ENCODE measurements around the gene PTPRZ1.
A peak's percentile ranks its signal among the peaks of the same experiment; 100 is the strongest.

The PTPRZ1 gene

GRCh38 chr7:121909716-121910345 is 36.9 kb downstream of the PTPRZ1 start:
- Histone ChIP-seq H3K36me3 (ENCODE audit: insufficient read depth, low read length) (peaks cover 4% of the 10 kb centered on the region), H3K9me3 (ENCODE audit: low read length) (peaks cover 2% of the 10 kb centered on the region), H3K4me1 (ENCODE audit: insufficient read depth, low read length) (peaks cover 37% of the 10 kb centered on the region), H3K27me3 (ENCODE audit: insufficient read depth, low read length) (no peaks in the 10 kb centered on the region), H2AFZ (ENCODE audit: low read depth, low read length) (no peak overlapping the region), H3K4me3 (ENCODE audit: low read length) (no peak overlapping the region)

- peak overlapping the region; percentile 6 for H3K4me3 ChIP-seq (ENCODE audit: low read length)
- H3K4me1 ChIP-seq (ENCODE audit: insufficient read depth, low read length) = peaks cover 65% of the 10 kb centered on the region
- H2AFZ ChIP-seq (ENCODE audit: low read depth, low read length) = no peak overlapping the region
- no peaks in the 10 kb centered on the region for H3K9me3 ChIP-seq (ENCODE audit: low read length)
- H3K36me3 ChIP-seq (ENCODE audit: insufficient read depth, low read length) = no peaks in the 10 kb centered on the region
- H3K27me3 ChIP-seq (ENCODE audit: insufficient read depth, low read length) = no peaks in the 10 kb centered on the region
Observed at GRCh38 chr7:121913947-121914675, 41.1 kb downstream of the PTPRZ1 start.

- H3K36me3 ChIP-seq (ENCODE audit: insufficient read depth, low read length) = no peaks in the 10 kb centered on the region
- no peaks in the 10 kb centered on the region for H3K9me3 ChIP-seq (ENCODE audit: low read length)
- H3K27me3 ChIP-seq (ENCODE audit: insufficient read depth, low read length) = no peaks in the 10 kb centered on the region
- H3K4me1 ChIP-seq (ENCODE audit: insufficient read depth, low read length) = peaks cover 71% of the 10 kb centered on the region
- H2AFZ ChIP-seq (ENCODE audit: low read depth, low read length) = no peak overlapping the region
- H3K4me3 ChIP-seq (ENCODE audit: low read length) = peak overlapping the region; percentile 6
Observed at GRCh38 chr7:121914676-121915279, 41.8 kb downstream of the PTPRZ1 start.

- Histone ChIP-seq H3K36me3 (ENCODE audit: insufficient read depth, low read length) (no peaks in the 10 kb centered on the region), H3K4me3 (ENCODE audit: low read length) (no peak overlapping the region), H3K4me1 (ENCODE audit: insufficient read depth, low read length) (peaks cover 80% of the 10 kb centered on the region), H3K9me3 (ENCODE audit: low read length) (no peaks in the 10 kb centered on the region), H3K27me3 (ENCODE audit: insufficient read depth, low read length) (no peaks in the 10 kb centered on the region), H2AFZ (ENCODE audit: low read depth, low read length) (no peak overlapping the region)
Observed at GRCh38 chr7:121916211-121916610, 43.2 kb downstream of the PTPRZ1 start.

- H3K4me1 ChIP-seq (ENCODE audit: insufficient read depth, low read length) = peaks cover 70% of the 10 kb centered on the region
Observed at GRCh38 chr7:121919986-121920385, 47.0 kb downstream of the PTPRZ1 start.

GRCh38 chr7:121924269-121925186 is 51.6 kb downstream of the PTPRZ1 start:
- Histone ChIP-seq H2AFZ (ENCODE audit: low read depth, low read length) (no peak overlapping the region), H3K27me3 (ENCODE audit: insufficient read depth, low read length) (no peaks in the 10 kb centered on the region), H3K9me3 (ENCODE audit: low read length) (peaks cover 1% of the 10 kb centered on the region), H3K36me3 (ENCODE audit: insufficient read depth, low read length) (peaks cover 9% of the 10 kb centered on the region), H3K4me3 (ENCODE audit: low read length) (no peak overlapping the region), H3K4me1 (ENCODE audit: insufficient read depth, low read length) (peaks cover 48% of the 10 kb centered on the region)

More at GRCh38 chr7:121919986-121920385, 47.0 kb downstream of the PTPRZ1 start:
- Histone ChIP-seq H3K27me3 (ENCODE audit: insufficient read depth, low read length) (no peaks in the 10 kb centered on the region), H3K4me3 (ENCODE audit: low read length) (no peak overlapping the region), H2AFZ (ENCODE audit: low read depth, low read length) (no peak overlapping the region), H3K9me3 (ENCODE audit: low read length) (no peaks in the 10 kb centered on the region), H3K36me3 (ENCODE audit: insufficient read depth, low read length) (no peaks in the 10 kb centered on the region)

GRCh38 chr7:121931149-121931902 is 58.4 kb downstream of the PTPRZ1 start:
- H3K36me3 ChIP-seq (ENCODE audit: insufficient read depth, low read length) = peaks cover 30% of the 10 kb centered on the region

GRCh38 chr7:121932768-121933167 is 59.8 kb downstream of the PTPRZ1 start:
- H3K9me3 ChIP-seq (ENCODE audit: low read length) = peaks cover 3% of the 10 kb centered on the region
- no peak overlapping the region for H3K4me3 ChIP-seq (ENCODE audit: low read length)
- H3K36me3 ChIP-seq (ENCODE audit: insufficient read depth, low read length) = peaks cover 42% of the 10 kb centered on the region
- H3K27me3 ChIP-seq (ENCODE audit: insufficient read depth, low read length) = no peaks in the 10 kb centered on the region
- peaks cover 14% of the 10 kb centered on the region for H3K4me1 ChIP-seq (ENCODE audit: insufficient read depth, low read length)
- H2AFZ ChIP-seq (ENCODE audit: low read depth, low read length) = no peak overlapping the region

More at GRCh38 chr7:121931149-121931902, 58.4 kb downstream of the PTPRZ1 start:
- Histone ChIP-seq H3K4me3 (ENCODE audit: low read length) (no peak overlapping the region), H3K9me3 (ENCODE audit: low read length) (peaks cover 3% of the 10 kb centered on the region), H2AFZ (ENCODE audit: low read depth, low read length) (no peak overlapping the region), H3K4me1 (ENCODE audit: insufficient read depth, low read length) (peaks cover 16% of the 10 kb centered on the region), H3K27me3 (ENCODE audit: insufficient read depth, low read length) (no peaks in the 10 kb centered on the region)

- no peak overlapping the region for H2AFZ ChIP-seq (ENCODE audit: low read depth, low read length)
- H3K4me3 ChIP-seq (ENCODE audit: low read length) = no peak overlapping the region
- H3K27me3 ChIP-seq (ENCODE audit: insufficient read depth, low read length) = no peaks in the 10 kb centered on the region
- H3K9me3 ChIP-seq (ENCODE audit: low read length) = peaks cover 2% of the 10 kb centered on the region
- peaks cover 25% of the 10 kb centered on the region for H3K36me3 ChIP-seq (ENCODE audit: insufficient read depth, low read length)
- H3K4me1 ChIP-seq (ENCODE audit: insufficient read depth, low read length) = peaks cover 43% of the 10 kb centered on the region
Observed at GRCh38 chr7:121936951-121937623, 64.1 kb downstream of the PTPRZ1 start.

GRCh38 chr7:121938429-121938996 is 65.6 kb downstream of the PTPRZ1 start:
- Histone ChIP-seq H3K27me3 (ENCODE audit: insufficient read depth, low read length) (no peaks in the 10 kb centered on the region), H3K4me3 (ENCODE audit: low read length) (no peak overlapping the region), H3K36me3 (ENCODE audit: insufficient read depth, low read length) (peaks cover 21% of the 10 kb centered on the region), H2AFZ (ENCODE audit: low read depth, low read length) (no peak overlapping the region), H3K4me1 (ENCODE audit: insufficient read depth, low read length) (peaks cover 45% of the 10 kb centered on the region), H3K9me3 (ENCODE audit: low read length) (peaks cover 2% of the 10 kb centered on the region)

- peaks cover 19% of the 10 kb centered on the region for H3K36me3 ChIP-seq (ENCODE audit: insufficient read depth, low read length)
- no peak overlapping the region for H2AFZ ChIP-seq (ENCODE audit: low read depth, low read length)
- no peaks in the 10 kb centered on the region for H3K9me3 ChIP-seq (ENCODE audit: low read length)
- peaks cover 45% of the 10 kb centered on the region for H3K4me1 ChIP-seq (ENCODE audit: insufficient read depth, low read length)
- H3K4me3 ChIP-seq (ENCODE audit: low read length) = no peak overlapping the region
- no peaks in the 10 kb centered on the region for H3K27me3 ChIP-seq (ENCODE audit: insufficient read depth, low read length)
Observed at GRCh38 chr7:121940918-121941317, 68.0 kb downstream of the PTPRZ1 start.

All from neuron (in vitro differentiated cells).